Epithelial cell of proximal tubule (primary cell): ENCODE measurements around the gene TOM1. TPM values are rescaled to one million over a fixed set of nuclear protein-coding genes. Genes with fewer than 3 reads are reported as not detected.

ENCODE experiments used
- DNase-seq: peaks from one replicate; pipeline ENCODE4 v3.0.0-alpha.2; 2011; ENCODE audit warnings: low read depth
- H3K4me3 ChIP-seq: 2 replicates; pipeline ENCODE4 v1.5.1; 2011; ENCODE audit warnings: low read depth, mild to moderate bottlenecking, low read length
- total RNA-seq: library from RNA; depleted of rRNA; stranded (reverse); fragments of >200 nt; gene quantifications from 2 replicates; pipeline ENCODE4 v1.2.3, GENCODE V29; 2015
- TF ChIP-seq, protein P1 (sequence below): conservative IDR thresholded peaks from 2 replicates; pipeline ENCODE4 v1.5.1; 2012; ENCODE audit warnings: low read depth, mild to moderate bottlenecking, low read length

Gene TOM1
- total RNA-seq, 1 donor from 2014 or later = 24.0 TPM

DNA sequence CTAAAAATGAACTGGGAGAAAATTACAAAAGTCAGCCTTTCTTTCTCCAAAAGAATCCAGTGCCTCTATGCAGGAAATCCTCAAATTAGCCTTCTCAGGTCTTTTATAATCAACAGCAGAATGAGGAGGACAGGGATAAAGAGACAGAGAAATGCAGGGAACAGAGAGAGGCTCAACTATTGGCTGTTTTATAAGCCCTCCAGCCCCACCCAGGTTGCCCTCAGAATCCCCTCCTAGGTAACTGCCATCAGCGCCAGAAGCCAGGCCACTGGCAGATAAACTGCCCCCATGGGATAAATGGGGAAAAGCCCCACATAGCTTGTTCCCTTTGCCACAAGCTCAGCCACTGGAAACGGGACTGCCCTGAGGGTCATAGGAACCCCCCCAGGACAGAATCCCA, 70.3 kb downstream of the TOM1 start:
- no peak for DNase-seq
- H3K4me3 ChIP-seq = no peak overlapping the region
- TF ChIP-seq, protein P1, sequence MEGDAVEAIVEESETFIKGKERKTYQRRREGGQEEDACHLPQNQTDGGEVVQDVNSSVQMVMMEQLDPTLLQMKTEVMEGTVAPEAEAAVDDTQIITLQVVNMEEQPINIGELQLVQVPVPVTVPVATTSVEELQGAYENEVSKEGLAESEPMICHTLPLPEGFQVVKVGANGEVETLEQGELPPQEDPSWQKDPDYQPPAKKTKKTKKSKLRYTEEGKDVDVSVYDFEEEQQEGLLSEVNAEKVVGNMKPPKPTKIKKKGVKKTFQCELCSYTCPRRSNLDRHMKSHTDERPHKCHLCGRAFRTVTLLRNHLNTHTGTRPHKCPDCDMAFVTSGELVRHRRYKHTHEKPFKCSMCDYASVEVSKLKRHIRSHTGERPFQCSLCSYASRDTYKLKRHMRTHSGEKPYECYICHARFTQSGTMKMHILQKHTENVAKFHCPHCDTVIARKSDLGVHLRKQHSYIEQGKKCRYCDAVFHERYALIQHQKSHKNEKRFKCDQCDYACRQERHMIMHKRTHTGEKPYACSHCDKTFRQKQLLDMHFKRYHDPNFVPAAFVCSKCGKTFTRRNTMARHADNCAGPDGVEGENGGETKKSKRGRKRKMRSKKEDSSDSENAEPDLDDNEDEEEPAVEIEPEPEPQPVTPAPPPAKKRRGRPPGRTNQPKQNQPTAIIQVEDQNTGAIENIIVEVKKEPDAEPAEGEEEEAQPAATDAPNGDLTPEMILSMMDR = no peak

DNA sequence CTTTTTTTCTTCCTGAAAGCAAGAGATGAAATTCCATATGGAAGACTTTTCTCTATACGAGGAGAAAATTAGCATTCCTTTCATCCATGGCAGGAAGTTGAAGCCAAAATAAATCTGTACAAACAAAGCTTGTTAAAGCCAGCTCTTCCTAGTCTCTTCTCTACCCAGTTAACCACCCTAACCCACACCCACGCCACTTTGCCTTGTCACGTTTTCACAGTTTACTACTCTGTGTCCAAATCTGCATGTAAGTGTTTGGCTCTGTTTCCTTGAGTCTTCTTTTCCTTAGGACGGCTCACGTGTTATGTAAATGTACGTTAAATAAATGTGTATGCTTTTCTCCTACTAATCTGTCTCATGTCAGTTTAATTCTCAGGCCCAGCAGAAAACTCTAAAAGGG, 74.1 kb downstream of the TOM1 start:
- DNase-seq = no peak
- TF ChIP-seq, protein P1 = no peak
- no peak overlapping the region for H3K4me3 ChIP-seq

DNA sequence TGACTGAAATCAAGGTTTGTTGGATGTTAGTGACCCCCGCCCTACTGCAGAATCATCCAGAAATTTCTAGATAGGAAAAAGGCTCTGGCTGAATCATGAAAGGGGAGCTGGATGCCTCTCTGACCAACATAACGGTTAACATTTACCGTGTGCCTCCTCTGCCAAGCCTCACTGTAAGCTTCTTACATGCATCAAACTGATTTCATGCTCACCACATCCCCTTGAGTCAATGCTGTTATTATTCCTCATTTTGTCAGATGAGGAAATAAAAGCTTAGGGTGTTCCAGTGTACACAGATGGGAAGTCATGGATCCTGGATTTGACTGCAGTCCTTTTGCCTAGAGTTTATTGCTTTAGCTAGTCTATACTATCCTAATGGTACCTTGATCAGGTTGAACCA, 75.3 kb downstream of the TOM1 start:
- DNase-seq = no peak
- TF ChIP-seq, protein P1 = no peak

DNA sequence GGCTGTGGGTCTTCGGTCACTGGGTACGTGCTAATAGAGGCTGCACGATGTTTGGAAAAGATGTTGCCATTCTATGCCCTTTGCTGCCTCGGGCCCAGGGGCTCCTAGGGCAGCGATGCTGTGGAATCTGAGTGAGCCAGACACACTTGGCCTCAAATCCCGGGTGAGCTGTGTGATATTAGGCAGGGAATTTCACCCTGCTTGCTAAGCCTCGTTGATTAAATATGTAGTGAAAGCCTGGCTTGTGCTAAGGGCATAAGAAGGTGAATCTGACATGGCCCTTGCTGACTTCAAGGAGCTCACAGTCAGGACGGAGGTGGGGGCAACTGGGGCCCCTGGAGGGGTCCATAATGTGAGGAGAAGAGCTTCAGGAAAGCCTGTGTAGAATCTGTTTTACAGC, 75.8 kb downstream of the TOM1 start:
- TF ChIP-seq, protein P1 = no peak
- no peak overlapping the region for H3K4me3 ChIP-seq
- no peak for DNase-seq

More for the DNA sequence above, 75.3 kb downstream of the TOM1 start:
- no peak overlapping the region for H3K4me3 ChIP-seq

DNA sequence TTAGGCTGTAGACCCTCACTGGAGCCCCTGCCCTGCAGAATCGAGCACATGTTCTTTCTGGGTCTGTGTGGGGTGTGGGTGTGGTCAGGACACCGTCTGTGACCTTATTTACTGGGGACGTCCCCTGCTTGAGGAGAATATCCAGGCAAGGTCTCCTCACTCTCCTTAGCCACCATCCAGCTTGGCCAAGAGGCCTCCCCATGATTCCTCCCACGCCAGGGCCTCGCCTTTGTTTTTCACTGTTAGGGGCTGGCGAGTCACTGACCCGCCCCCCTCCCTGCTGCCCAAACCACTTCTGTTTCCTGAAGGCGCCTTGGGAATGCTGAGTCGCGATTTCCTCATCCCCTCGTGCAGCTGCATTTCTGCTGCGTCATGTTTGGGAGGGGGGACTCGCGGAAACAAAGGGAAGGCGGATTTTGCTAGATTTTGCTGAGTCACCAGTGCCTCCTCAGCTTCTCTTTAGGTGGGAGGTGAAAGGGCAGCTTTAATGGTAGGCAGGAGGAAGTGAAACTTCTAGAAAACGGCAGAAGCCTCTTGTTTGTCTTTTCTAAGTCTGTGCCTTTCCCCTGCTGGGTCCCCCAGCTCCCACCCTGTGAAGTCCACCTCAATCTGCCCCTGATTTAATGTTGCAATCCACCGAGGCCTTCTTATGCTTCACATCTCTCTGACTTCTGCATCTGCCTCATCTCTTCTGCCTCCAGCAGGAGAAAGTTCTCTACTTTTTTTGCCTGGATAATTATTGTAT, 77.2 kb downstream of the TOM1 start:
- peak; percentile 93 for DNase-seq
- no peak overlapping the region for H3K4me3 ChIP-seq
- TF ChIP-seq, protein P1 = no peak

DNA sequence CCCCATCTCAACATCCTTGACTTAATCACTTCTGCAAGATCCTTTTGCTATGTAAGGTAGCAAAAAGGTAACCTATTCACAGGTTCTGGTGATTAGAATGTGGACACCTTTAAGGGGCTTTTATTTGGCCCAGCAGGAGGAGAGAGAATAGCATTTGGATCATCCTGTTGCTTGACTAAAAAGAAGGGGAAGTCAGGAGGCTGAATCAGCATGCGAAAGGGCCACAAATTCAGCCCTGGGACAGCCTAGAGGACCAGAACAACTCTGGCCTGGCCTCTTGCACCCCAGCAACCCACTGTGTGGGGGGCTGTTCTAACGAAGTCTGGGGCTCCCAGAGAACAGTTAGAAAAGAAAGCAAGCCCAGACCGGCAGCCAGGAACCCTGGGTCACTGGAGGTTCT, 78.0 kb downstream of the TOM1 start:
- no peak for DNase-seq
- TF ChIP-seq, protein P1 = no peak
- H3K4me3 ChIP-seq = no peak overlapping the region

DNA sequence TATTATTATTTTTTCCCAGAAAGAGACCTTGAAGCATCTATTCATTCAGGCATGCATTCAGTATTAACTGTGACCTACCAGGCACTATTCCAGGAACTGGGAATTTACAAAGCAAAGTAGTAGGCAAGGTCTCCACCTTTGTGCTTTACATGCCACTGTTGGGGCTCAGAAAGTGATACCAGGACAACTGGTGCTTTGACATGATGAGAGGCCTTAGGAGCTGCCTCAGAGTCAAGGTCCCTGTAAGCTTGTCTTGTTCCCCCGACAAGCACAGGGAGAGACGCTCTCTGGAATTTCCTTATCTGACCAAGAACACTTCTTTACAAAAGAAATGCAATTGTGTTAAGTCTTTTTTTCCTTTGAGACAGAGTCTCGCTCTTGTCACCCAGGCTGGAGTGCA, 78.9 kb downstream of the TOM1 start:
- no peak overlapping the region for H3K4me3 ChIP-seq
- no peak for DNase-seq
- TF ChIP-seq, protein P1 = no peak
